ENCODE measurements around the gene PSORS1C1. TPM values are rescaled to one million over a fixed set of nuclear protein-coding genes. Genes with fewer than 3 reads are reported as not detected.
A peak's percentile ranks its signal among the peaks of the same experiment; 100 is the strongest.

PSORS1C1 gene
- total and polyA plus RNA-seq, 5 donors: 1.4 to 6.5 (median 4.5) TPM

DNA sequence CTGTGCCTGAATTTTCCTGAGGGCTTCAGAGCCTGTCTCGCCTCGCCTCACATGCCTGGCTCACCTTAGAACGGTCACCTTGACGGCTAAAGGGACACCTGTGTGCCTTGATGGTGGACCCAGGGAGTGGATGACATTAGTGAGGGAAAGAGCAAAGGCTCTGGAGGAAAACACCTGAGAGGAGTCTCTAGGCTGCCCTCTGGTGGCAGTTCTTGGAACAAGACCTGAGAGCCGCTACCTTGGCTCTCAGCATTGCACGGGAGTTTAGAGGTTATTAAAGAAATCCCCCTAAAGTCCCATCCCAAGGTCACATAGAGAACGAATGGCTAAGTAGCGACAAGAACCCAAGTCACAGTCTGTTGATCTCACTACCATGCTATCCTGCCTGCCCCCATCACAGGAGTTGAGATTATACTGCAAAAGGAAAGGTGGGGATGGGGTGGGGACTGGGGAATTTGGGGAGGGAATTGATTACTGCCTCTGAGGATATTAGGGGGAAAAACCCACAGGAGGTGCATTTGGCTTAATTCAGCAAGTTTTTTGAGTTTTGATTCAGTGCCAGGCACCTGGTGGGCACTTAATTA lies 13.6 kb downstream of the PSORS1C1 start:
- no peak for ATAC-seq

GRCh38 chr6:31129130-31129529 lies 14.5 kb downstream of the PSORS1C1 start:
- no peak for ATAC-seq
- Histone ChIP-seq H3K27ac (ENCODE audit: low read length) (no peak overlapping the region), H3K9me3 (ENCODE audit: control insufficient read depth, low read length) (no peaks in the 10 kb centered on the region), H3K4me3 (ENCODE audit: low read length) (no peak overlapping the region), H3K4me1 (ENCODE audit: control insufficient read depth, insufficient read depth, low read length) (peaks cover 12% of the 10 kb centered on the region), H3K27me3 (ENCODE audit: control insufficient read depth, insufficient read depth) (no peaks in the 10 kb centered on the region)
- DNase-seq: no peak
- WGBS: 59% methylated on average over 4 of the region's 4 CpGs
- intact Hi-C loops (cut with DNase I): loop anchor here in 1 of 4 donors (5.0 kb wide), 1 partner anchor 233 kb away; no protein-coding TSS in a partner anchor

More for the DNA sequence above, 13.6 kb downstream of the PSORS1C1 start:
- Histone ChIP-seq H3K4me3 (ENCODE audit: low read length) (no peak overlapping the region), H3K27ac (ENCODE audit: low read length) (no peak overlapping the region), H3K4me1 (ENCODE audit: control insufficient read depth, insufficient read depth, low read length) (peaks cover 14% of the 10 kb centered on the region), H3K9me3 (ENCODE audit: control insufficient read depth, low read length) (no peaks in the 10 kb centered on the region), H3K27me3 (ENCODE audit: control insufficient read depth, insufficient read depth) (no peaks in the 10 kb centered on the region)
- DNase-seq: peak in 2 of 3 donors; percentile 47 to 83
- intact Hi-C loops (cut with DNase I): loop anchor here in 1 of 4 donors (5.0 kb wide), 1 partner anchor 234 kb away; no protein-coding TSS in a partner anchor
- 13% methylated on average over 8 of the region's 8 CpGs for WGBS

DNA sequence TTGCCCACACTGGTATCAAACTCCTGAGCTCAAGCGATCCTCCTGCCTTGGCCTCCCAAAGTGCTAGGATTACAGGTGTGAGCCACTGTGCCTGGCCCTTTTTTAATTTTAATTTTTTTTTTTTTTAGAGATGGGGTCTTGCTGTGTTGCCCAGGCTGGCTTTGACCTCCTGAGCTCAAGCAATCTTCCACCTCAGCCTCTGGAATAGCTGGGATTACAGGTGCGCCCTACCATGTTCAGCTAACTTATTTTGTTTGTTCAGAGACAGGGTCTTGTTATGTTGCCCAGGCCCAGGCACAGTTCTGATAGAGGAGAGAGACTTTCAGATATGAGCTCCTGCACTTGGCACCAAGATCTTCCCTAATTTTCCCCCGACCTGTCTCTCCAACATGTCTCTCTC lies 16.2 kb downstream of the PSORS1C1 start:
- no peaks in the 10 kb centered on the region for H3K9me3 ChIP-seq (ENCODE audit: control insufficient read depth, low read length)
- H3K4me1 ChIP-seq (ENCODE audit: control insufficient read depth, insufficient read depth, low read length): peaks cover 8% of the 10 kb centered on the region
- ATAC-seq (no peak), DNase-seq (no peak)
- intact Hi-C loops (cut with DNase I): loop anchor here in 1 of 4 donors (10.0 kb wide), 1 partner anchor 244 kb away; no protein-coding TSS in a partner anchor
- no peak overlapping the region for H3K4me3 ChIP-seq (ENCODE audit: low read length)
- H3K27me3 ChIP-seq (ENCODE audit: control insufficient read depth, insufficient read depth): no peaks in the 10 kb centered on the region
- no peak overlapping the region for H3K27ac ChIP-seq (ENCODE audit: low read length)
- WGBS: 93% methylated on average over 3 of the region's 3 CpGs

- 75% methylated on average over 3 of the region's 3 CpGs for WGBS
- Histone ChIP-seq H3K4me3 (ENCODE audit: low read length) (no peak overlapping the region), H3K27ac (ENCODE audit: low read length) (no peak overlapping the region), H3K9me3 (ENCODE audit: control insufficient read depth, low read length) (no peaks in the 10 kb centered on the region), H3K4me1 (ENCODE audit: control insufficient read depth, insufficient read depth, low read length) (peaks cover 2% of the 10 kb centered on the region), H3K27me3 (ENCODE audit: control insufficient read depth, insufficient read depth) (no peaks in the 10 kb centered on the region)
- intact Hi-C loops (cut with DNase I): loop anchor here in 1 of 4 donors (10.0 kb wide), 1 partner anchor 243 kb away; no protein-coding TSS in a partner anchor
- no peak for DNase-seq
- ATAC-seq: no peak
Observed at GRCh38 chr6:31131595-31131994, 17.0 kb downstream of the PSORS1C1 start.

GRCh38 chr6:31132806-31133205 lies 18.2 kb downstream of the PSORS1C1 start:
- 67% methylated on average over 6 of the region's 6 CpGs for WGBS
- intact Hi-C loops (cut with DNase I): loop anchor here in 1 of 4 donors (10.0 kb wide), 1 partner anchor 242 kb away; no protein-coding TSS in a partner anchor
- Histone ChIP-seq H3K27ac (ENCODE audit: low read length) (no peak overlapping the region), H3K9me3 (ENCODE audit: control insufficient read depth, low read length) (no peaks in the 10 kb centered on the region), H3K4me3 (ENCODE audit: low read length) (no peak overlapping the region), H3K4me1 (ENCODE audit: control insufficient read depth, insufficient read depth, low read length) (peaks cover under 1% of the 10 kb centered on the region), H3K27me3 (ENCODE audit: control insufficient read depth, insufficient read depth) (no peaks in the 10 kb centered on the region)
- DNase-seq (no peak), ATAC-seq (no peak)

DNA sequence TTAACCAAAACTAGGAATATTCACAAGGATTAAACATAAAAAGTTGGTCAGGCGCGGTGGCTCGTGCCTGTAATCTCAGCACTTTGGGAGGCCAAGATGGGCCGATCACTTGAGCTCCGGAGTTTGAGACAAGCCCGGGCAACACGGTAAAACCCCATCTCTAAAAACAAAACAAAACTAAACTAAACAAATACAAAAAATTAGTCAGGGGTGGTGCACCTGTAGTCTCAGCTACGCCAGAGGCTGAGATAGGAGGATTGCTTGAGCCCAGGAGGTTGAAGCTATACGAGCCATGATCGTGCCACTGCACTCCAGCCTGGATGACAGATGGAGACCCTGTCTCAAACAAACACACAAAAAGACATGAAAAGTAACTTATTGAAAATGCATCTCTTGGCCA lies 21.1 kb downstream of the PSORS1C1 start:
- intact Hi-C loops (cut with DNase I): loop anchor here in 3 of 4 donors (2.0 to 10.0 kb wide), 4 partner anchors 57 to 239 kb away; no protein-coding TSS in a partner anchor
- H3K4me1 ChIP-seq (ENCODE audit: control insufficient read depth, insufficient read depth, low read length): peaks cover 6% of the 10 kb centered on the region
- no peaks in the 10 kb centered on the region for H3K9me3 ChIP-seq (ENCODE audit: control insufficient read depth, low read length)
- H3K27ac ChIP-seq (ENCODE audit: low read length): no peak overlapping the region
- ATAC-seq (no peak), DNase-seq (no peak)
- WGBS: 86% methylated on average over 10 of the region's 10 CpGs
- H3K27me3 ChIP-seq (ENCODE audit: control insufficient read depth, insufficient read depth): no peaks in the 10 kb centered on the region
- H3K4me3 ChIP-seq (ENCODE audit: low read length): no peak overlapping the region

DNA sequence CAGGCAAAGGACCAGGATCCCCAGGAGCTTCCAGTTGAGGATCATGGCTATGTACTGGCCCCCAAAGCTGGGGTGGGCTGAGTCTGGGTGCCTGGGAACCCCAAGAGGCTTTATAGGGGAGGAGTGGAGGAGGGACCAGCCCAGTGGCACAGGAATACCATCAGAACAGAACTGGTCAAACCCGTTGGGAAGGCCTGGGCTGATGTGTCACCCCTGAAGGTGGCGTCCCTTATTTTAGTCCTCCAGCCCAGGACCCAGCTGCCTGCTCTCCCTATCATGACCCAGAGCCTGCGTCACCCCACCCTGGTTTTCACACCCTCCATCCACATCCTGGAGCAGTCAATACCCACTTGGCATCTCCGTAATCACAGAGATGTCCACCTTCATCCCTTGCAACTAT lies 24.4 kb downstream of the PSORS1C1 start, which contains the start of gene PSORS1C2:
PSORS1C2 (minus strand) TSS at position 85 of the 400 bp plus-strand sequence; CDS start at position 45, 40 bp downstream.
- H3K9me3 ChIP-seq (ENCODE audit: control insufficient read depth, low read length): no peaks in the 10 kb centered on the region
- peaks cover 8% of the 10 kb centered on the region for H3K4me1 ChIP-seq (ENCODE audit: control insufficient read depth, insufficient read depth, low read length)
- 78% methylated on average over 4 of the region's 4 CpGs for WGBS
- DNase-seq (no peak), ATAC-seq (no peak)
- no peak within 1 kb of the TSS for H3K27ac ChIP-seq (ENCODE audit: low read length)
- intact Hi-C loops (cut with DNase I): loop anchor here (2.0 to 10.0 kb wide), 5 partner anchors 52 to 236 kb away; no protein-coding TSS in a partner anchor
- H3K4me3 ChIP-seq (ENCODE audit: low read length): no peak within 1 kb of the TSS
- H3K27me3 ChIP-seq (ENCODE audit: control insufficient read depth, insufficient read depth): no peaks in the 10 kb centered on the region

- WGBS: 9% methylated on average over 4 of the region's 4 CpGs
- no peaks in the 10 kb centered on the region for H3K9me3 ChIP-seq (ENCODE audit: control insufficient read depth, low read length)
- H3K4me1 ChIP-seq (ENCODE audit: control insufficient read depth, insufficient read depth, low read length): peaks cover 8% of the 10 kb centered on the region
- no peak overlapping the region for H3K27ac ChIP-seq (ENCODE audit: low read length)
- ATAC-seq (no peak), DNase-seq (no peak)
- H3K4me3 ChIP-seq (ENCODE audit: low read length): no peak overlapping the region
- intact Hi-C loops (cut with DNase I): loop anchor here (2.0 to 10.0 kb wide), 5 partner anchors 51 to 235 kb away; no protein-coding TSS in a partner anchor
- no peaks in the 10 kb centered on the region for H3K27me3 ChIP-seq (ENCODE audit: control insufficient read depth, insufficient read depth)
Observed at GRCh38 chr6:31139599-31139998, 25.0 kb downstream of the PSORS1C1 start.

DNA sequence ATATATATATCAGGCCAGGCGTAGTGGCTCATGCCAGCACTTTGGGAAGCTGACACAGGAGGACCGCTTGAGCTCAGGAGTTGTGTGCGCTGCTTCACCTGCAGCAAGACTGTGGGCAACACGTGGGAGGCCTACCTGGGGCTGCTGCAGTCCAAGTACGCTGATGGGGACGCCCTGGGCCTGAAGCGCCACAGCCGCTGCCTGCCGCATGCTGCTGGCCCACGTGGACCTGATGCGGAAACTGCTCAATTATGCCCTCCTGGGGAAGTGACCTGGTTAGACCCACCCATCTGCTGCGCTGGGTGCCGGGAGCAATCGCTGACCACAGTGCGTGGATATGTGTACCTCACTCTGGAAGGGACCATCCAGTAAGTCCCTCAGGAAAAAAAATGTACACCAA lies 26.0 kb downstream of the PSORS1C1 start:
- 83% methylated on average over 15 of the region's 15 CpGs for WGBS
- Histone ChIP-seq H3K27ac (ENCODE audit: low read length) (no peak overlapping the region), H3K27me3 (ENCODE audit: control insufficient read depth, insufficient read depth) (no peaks in the 10 kb centered on the region), H3K9me3 (ENCODE audit: control insufficient read depth, low read length) (no peaks in the 10 kb centered on the region), H3K4me3 (ENCODE audit: low read length) (no peak overlapping the region), H3K4me1 (ENCODE audit: control insufficient read depth, insufficient read depth, low read length) (peaks cover 8% of the 10 kb centered on the region)
- DNase-seq (no peak), ATAC-seq (no peak)
- intact Hi-C loops (cut with DNase I): loop anchor here in 1 of 4 donors (5.0 kb wide), 1 partner anchor 227 kb away; no protein-coding TSS in a partner anchor

GRCh38 chr6:31142361-31142761 lies 27.8 kb downstream of the PSORS1C1 start:
- H3K27me3 ChIP-seq (ENCODE audit: control insufficient read depth, insufficient read depth): no peaks in the 10 kb centered on the region
- H3K27ac ChIP-seq (ENCODE audit: low read length): peak overlapping the region; percentile 45
- H3K4me1 ChIP-seq (ENCODE audit: control insufficient read depth, insufficient read depth, low read length): peaks cover 8% of the 10 kb centered on the region
- intact Hi-C loops (cut with DNase I): loop anchor here in 1 of 4 donors (5.0 kb wide), 1 partner anchor 225 kb away; no protein-coding TSS in a partner anchor
- no peaks in the 10 kb centered on the region for H3K9me3 ChIP-seq (ENCODE audit: control insufficient read depth, low read length)
- peak in 1 of 3 donors; percentile 53 for DNase-seq
- ATAC-seq: peak; percentile 7 to 60
- H3K4me3 ChIP-seq (ENCODE audit: low read length): no peak overlapping the region
- WGBS: 44% methylated on average over 2 of the region's 2 CpGs

DNA sequence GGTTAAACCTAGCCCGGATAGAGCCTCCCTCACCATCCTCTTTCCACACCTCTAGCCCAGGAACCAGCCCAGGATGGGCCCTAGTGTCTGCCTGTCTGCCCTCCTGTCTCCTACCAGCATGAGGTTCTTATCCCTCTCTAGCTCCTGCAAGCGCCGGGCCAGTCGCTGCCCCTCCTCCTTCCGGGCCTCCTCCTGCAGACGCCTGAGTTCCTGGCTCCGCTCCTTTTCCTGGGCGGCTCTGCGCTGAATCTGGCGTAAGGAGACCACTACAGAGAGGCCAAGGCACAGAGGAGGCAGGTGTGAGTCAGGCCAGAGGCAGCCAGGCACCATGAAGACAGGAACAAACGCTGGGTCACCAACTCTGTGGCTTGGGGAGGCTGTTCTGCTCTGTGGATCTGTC lies 28.5 kb downstream of the PSORS1C1 start:
- no peaks in the 10 kb centered on the region for H3K27me3 ChIP-seq (ENCODE audit: control insufficient read depth, insufficient read depth)
- no peaks in the 10 kb centered on the region for H3K9me3 ChIP-seq (ENCODE audit: control insufficient read depth, low read length)
- peaks cover 8% of the 10 kb centered on the region for H3K4me1 ChIP-seq (ENCODE audit: control insufficient read depth, insufficient read depth, low read length)
- peak overlapping the region; percentile 65 for H3K27ac ChIP-seq (ENCODE audit: low read length)
- no peak overlapping the region for H3K4me3 ChIP-seq (ENCODE audit: low read length)
- intact Hi-C loops (cut with DNase I): loop anchor here in 1 of 4 donors (5.0 kb wide), 1 partner anchor 224 kb away; no protein-coding TSS in a partner anchor
- ATAC-seq: peak; percentile 78 to 93
- DNase-seq: peak; percentile 83 to 89 (median 86)
- 36% methylated on average over 11 of the region's 11 CpGs for WGBS

Measured in right cardiac atrium (tissue), 5 donors.